HG03135 (cell line): Measurements from ENCODE around the gene MAP7.
"Not testable (repeated sequence)": the region's sequence is repeated elsewhere in the genome, so short reads cannot be mapped to it uniquely, and the experiment has no call there.

Experiments
- ATAC-seq: cut with Tn5 transposase; IDR thresholded peaks from one replicate; pipeline ENCODE4 v1.9.1; 2021; ENCODE audit warnings: mild to moderate bottlenecking, moderate library complexity; ENCODE audit not compliant: unreplicated experiment

The MAP7 gene

DNA sequence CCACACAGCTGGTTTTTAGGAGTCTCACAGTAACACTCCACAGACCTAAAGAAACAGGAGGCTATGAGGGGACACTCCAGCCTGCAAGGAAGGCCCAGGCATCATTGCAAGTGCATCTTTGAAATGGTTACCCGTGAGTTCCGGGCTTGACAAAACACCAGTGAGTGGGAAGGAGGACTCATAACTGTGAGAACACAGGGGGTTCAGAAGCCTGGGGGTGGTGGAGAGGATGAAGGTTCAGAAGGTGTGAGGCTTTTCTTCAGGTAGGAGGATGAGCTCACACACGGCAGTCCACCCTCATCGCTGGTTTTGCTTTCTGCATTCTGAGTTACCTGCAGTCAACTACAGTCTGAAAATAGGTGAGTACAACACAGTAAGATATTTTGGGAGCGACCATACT is 39.9 kb downstream of the MAP7 start:
- no peak for ATAC-seq

DNA sequence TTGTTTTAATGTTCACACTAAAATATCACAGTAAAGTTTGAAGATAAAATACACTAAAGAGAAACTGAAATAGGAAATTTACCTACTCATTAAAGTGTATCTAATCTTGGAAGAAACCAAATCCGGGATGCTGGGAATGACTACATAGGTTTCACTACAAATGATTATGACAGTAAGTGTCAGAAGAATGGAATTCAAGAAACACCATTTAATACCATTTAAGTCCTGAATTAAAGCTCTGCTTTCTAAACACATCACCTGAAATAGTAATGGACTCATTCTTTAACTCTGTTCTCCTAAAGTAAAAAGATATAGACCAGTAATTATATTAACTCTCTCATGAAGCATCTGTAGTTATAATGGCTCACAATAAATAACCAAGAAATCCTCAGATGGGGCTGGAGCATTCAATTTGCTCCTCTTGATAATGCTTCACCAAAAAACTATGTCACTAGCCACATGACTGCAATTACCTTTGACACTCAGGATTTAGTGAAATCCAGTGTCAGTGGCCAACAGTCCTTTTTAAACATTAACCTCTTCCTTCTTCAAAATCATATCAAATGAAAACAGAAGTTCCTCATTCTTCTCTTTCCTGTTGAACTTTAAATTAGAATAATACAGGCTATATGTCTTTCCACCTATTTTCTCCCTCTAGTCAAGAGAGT is 41.4 kb downstream of the MAP7 start:
- ATAC-seq, result no peak

DNA sequence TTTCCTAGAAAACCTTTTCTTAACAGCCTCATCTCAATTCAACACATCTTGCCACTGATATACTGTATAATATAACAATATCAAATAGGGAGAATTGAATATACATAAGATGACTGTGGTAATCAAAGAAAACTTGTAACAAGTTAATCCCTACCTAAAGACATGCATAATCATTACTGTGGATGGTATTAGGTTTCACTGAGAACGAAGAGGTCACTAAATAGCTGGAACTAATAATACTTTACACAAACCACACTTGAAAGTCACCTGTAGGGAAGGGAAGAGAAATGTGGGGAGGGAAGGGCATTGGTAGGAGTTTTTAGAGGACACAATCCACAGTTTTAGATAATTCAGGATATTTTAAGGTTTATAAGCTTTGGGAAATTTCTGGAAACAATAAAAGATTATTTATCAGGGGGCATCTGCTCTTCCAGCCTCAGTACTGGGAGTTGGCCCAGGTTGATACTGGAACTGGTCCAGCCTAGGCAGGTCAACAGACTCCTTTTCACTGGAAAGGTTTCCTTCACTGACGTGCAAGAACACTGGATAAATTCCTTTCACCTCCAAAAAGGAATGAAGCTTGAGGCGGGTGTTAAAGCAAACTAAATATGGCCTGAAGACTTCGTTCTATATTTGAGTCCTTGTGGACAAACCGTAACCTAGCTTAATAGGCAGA is 44.0 kb downstream of the MAP7 start:
- no peak for ATAC-seq

DNA sequence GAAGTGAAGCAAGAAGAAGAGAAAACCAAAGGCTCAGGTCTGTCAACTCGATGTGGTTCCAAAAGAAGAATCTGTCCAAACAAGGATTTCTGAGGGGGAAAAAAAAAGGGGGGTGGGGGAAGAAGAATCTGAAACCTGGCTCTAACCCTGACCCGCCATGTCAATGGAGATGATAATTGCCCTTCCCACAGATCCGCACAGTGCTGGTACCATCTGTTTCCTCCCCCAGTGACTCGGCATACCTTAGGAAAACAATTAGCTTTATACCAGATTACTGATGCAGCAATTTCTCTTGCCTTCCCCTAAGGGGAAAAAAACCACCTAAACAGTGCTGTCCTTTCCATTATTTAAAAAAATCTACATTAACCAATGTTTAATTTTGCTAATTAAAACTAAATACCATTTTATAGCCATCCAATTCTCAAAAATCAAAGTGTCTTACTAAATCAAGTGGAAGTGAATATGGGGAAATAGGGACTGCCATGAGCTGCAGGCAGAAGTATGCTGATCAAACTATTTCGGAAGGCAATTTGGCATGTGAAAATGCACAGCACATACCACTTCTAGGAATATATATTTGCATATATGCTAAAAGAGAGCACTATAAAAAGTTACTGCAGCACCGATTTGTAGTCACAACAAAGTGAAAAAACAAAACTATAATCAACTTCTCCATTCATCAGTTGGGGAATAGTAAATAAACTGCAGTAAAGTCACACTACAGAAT is 46.8 kb downstream of the MAP7 start:
- no peak for ATAC-seq

DNA sequence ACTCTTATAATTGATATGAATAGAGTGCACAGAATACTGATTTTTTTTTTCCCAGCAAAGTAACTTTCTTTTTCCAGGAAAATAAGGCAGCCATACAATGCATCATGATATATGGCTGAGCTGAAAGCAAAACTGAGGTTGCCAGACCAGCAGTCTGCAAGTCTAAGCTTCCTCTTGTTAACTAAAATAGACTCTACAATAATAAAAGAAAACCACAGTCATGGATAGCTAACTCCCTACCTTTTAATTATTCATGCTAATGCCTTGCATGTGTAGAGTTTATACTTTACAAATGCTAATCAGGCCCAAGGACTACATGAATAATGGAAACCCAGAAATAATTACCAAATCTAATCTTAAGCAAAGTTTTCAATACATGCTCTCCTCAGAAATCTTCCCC is 47.4 kb downstream of the MAP7 start:
- ATAC-seq, result no peak

DNA sequence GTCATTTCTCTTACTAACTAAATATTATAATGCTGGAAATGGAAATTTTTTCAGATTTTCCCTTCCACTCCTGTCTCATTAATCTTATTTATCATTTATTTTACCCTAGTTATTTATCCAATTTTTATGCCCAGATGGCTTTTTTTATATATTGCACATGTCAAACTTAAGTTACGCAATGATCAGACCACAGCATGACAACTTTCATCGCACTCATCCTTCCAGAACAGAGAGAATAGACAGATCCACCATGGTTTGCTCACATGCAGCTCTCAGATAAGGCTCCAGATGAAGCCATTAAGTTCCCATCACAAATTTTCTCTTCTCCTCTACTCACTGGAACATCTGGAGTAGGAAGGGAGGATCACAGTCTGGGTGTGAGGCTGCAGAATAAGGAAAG is 48.7 kb downstream of the MAP7 start:
- no peak for ATAC-seq

DNA sequence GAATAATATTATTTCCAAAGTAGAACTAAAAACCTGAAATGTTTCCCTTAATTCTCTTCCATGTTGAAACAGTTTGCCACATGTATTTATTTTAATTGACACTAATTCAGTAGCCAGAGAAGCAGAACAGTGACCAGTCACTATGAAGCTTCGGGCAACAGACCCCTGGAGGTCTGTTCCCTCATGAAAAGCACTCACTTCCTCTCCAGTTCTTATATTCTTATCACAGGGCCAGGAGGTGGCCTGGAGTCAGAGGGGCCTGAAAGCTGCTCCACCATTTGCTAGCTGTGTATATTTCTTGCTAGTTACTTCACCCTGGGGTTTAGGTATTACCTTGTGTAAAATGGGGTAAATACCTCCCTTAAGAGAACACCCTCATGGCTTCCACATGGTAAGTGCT is 49.1 kb downstream of the MAP7 start:
- ATAC-seq, result no peak

DNA sequence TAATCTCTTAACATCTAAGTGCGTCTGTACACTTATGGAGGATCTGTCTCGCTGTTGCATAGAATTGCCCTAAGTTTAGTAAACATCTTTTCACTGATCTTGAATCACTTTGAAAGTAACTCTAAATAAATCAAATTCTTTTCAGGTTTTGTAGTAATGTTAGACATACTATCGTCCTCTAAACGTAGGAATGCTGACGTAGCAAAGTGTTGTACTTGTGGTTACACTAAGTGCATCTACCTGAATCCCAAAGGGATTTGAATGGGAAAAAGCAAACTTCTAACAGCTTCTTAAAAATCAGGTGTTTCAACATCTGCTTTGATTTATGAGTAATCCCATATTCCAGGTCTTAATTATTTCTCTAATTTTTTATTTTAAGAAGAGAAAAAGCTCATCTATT is 49.8 kb downstream of the MAP7 start:
- no peak for ATAC-seq

DNA sequence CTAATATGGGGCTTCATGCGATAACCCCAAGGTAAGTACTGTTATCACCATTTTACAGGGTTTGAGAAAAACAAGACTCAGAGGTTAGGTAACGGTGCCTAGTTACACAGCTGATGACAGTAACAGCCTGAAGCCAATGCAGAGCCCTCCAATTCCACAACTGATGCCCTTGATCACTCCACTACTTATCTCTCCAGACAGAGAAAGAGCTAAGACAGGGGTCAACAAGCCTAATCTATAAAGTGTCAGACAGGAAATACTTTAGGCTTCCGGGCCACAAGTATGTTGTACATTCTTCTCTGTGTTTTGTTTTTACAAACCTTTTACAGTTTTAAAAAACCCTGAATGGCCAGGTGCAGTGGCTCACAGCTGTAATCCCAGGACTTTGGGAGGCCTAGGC is 50.9 kb downstream of the MAP7 start:
- ATAC-seq, result no peak

DNA sequence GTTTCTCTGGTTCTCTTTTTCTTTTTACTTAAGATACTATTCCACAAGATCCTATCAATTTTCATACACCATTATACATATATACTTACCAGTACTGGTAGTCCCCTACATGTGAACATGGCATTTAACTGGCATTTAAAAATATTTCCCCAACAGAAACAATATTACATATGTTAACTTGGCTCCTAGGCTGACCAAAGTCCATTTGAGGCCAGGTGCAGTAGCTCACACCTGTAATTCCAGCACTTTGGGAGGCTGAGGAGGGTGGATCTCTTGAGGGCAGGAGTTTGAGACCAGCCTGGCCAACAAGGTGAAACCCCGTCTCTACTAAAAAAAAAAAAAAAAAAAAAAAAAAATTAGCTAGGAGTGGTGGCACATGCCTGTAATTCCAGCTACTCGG is 53.8 kb downstream of the MAP7 start:
- not testable (repeated sequence) for ATAC-seq

DNA sequence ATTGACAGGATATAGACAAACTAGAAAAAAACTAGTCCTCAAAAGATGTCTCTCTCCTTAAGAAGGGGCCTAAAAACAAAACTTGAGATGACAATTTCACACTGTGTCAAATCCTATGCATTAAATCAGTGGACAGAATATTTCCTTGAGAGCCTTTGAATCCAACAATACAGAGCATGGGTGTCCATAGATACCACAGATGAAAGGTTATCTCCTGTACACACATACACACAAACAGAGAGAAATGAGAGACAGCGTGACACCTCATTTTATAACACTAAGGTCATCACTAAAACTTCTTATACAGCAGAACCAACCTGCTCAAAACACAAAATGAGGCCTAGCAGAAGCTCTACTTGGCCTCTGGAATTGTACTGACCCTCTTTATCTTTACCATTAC is 55.5 kb downstream of the MAP7 start:
- no peak for ATAC-seq

DNA sequence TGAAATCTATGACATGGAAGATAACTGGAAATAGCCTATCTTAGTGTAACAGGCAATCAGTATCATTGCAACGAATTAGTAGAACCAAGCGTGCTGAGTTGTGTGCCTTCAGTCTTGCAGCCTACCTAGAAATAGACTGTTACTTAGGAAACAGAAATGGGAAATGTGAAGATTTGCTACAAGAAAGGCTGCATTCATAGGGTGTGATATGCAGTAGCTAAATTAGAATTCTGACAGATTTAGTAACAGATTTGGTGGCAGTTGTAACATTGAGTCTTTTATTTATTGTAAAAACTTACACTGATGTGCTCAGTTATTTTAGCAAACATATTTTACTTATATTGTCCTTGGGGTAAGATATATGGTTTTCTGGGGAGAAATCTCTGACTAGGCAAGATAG is 56.2 kb downstream of the MAP7 start:
- ATAC-seq, result no peak

DNA sequence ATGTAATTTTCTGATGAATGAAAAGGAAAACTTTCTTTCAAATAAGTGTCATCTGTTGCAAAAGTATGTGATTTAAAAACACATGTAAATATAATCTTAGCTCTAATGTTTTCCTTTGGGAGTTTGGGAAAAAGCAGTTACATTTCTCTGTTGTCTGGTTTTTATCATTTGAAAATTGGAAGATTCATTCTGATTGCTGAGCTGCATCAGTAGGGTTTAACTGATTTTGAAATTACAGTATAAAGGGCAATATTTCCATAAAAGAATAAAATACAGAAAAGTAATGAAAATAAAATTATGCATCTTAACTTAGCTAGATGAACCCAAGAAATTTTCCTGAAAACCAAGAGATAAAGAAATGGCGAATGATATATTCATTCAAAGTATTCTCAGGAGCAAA is 57.8 kb downstream of the MAP7 start:
- ATAC-seq, result no peak

DNA sequence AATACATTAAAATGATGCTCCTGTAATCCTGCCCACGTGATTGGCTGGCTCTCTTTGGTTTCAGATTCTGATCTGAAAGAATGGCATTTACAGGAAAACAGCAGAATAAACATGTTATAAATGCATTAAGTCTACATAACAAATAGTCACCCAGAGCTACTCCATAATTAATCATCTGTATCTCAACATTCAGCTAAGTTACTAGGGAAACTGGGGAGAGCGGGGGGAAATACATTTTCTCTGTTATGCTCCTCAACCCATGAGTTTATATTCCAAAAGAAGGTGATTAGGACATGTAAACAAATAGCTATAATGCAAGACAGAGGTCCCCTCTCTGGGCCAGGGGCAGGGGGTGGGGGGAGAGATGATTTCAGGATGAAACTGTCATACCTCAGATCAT is 58.5 kb downstream of the MAP7 start:
- ATAC-seq, result no peak

DNA sequence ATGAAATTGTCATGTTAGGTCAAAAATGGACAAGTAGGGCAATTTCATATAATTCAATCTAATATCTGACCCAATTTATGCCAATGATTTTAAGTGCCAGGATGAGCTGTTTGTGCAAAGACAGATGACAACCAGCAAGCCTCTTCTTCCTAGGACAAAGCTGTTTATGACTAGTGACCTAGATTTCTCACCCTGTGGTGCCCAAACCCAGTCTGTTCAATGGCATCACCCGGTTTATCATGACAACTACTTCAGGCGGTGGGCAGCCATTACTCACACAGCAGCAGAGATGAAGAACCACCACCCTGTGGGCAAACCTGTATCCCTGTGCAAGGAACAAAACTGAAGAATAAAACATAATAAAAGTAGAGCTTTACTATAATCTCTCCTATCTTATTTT is 59.0 kb downstream of the MAP7 start:
- no peak for ATAC-seq

DNA sequence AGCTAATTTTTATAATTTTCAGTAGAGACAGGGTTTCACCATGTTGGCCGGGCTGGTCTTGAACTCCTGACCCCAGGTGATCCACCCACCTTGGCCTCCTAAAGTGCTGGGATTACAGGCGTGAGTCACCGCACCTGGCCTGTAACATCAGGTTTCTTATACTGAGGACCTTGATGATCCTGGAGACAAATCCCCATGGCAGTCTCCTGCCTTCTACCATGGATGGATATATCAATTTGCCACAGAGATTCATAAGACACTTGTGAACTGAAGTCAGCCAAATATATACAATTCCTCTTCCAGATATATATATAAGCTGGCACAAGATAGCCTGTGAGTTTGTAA is 60.6 kb downstream of the MAP7 start:
- not testable (repeated sequence) for ATAC-seq

DNA sequence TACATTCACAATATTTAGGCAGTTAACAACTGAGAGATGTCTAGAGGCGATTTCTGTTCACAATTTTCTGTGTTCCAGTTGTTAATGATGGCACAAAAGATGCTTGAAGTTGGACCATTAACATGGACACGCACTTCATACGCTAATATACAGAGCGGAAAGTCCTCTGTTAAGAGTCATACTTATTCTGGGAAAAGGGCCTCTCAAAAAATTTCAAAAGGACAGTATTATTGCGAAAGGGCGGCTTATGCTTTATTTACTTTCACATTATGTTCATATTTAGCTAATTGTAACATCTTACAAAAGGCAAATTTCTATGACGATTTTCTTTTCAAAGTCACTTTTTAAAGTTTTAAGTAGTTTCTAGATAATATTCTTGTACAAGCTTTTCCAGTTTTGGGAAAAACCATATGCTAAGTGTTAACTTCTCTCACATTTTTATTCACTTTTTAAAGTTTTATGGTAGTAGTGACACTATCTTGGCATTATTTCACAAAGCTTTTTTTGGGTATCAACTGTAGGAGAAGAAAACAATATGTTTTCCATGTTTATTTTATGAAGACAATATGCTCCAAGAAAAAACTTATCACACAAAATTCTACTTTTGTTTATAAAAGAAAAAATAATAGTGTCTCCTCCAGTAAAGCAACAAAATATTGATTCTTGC is 62.3 kb downstream of the MAP7 start:
- ATAC-seq, result no peak

DNA sequence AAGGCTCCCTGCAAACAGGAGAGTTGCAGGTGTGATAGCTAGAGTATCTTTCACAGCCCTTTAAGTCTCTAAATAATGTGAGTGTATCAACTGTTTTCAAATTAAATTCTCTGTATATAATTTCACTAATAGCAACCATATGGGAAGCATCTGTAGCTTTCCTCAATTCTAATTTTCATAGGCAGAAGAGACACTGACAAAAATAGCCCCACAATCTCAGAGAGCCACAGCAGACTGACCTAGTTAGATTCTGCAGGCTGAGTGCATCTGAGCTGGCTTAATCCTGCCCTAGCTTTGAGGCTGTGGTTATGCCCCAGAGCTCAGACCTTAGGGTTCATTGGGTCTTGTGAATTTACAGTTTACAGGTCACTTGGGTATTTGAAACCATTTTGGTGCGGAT is 63.9 kb downstream of the MAP7 start:
- no peak for ATAC-seq

DNA sequence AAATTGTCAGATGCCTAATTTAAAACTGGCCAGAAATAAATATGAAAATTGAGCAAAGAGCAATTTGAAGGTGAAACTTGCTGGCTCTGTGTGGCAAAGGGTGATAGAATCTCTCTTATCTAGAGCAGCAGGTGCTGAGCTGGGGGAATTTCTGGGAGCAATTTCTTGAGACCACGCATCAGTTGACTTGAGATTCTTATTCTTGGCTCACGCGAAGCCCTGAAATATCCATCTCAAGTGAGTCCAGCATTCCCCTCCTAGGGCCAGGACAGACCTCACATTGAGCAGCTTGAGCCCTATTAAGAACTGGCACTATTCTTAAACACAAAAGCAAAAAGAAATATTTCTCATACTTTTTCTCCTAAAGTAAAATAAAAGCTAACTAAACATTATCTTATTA is 66.3 kb downstream of the MAP7 start:
- no peak for ATAC-seq

DNA sequence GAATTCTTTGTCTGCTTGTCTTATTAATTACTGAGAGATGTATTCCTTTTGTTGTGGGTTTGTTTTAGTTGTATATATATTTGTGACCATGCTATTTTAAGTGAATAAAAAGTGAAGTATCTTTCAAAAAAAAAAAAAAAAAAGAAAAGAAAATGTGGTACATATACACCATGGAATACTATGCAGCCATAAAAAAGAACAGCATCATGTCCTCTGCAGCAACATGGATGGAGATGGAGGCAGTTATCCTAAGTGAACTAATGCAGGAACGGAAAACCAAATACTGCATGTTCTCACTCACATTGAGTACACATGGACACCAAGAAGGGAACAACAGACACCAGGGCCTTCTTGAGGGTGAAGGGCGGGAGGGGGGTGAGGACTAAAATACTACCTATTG is 67.2 kb downstream of the MAP7 start:
- ATAC-seq, result not testable (repeated sequence)

DNA sequence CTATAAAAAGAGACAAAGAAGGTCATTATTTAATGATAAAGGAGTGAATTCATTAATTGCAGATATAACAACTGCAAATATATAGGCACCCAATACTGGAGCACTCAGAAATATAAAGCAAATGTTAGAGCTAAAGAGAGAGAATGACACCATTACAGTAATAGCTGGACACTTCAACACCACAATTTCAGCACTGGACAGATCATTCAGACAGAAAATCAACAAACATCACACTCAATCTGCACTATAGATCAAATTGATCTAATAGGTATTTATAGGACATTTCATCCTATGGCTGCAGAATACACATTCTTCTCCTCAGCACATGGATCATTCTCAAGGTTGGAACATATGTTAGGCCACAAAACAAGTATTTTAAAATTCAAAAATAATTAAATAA is 72.7 kb downstream of the MAP7 start:
- no peak for ATAC-seq

DNA sequence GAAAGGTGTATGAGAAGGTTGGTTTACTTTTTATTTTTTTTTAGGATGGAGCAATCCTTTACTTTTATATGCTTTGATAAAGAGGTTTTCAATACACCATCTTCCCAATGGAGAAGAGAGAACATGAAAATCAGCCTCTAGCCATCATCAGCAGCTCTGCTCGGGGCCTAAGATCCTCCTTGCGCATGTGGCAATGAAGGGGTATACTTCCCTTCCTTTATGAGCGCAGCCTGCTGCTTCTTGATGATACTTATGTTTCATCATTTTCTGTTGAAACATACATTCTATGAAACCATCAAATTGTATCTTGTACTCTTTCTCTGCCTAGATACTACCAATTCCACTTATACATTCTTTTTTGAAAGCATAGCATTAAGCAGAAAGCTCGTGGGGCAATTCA is 74.5 kb downstream of the MAP7 start:
- ATAC-seq, result no peak
